Colonic mucosa (tissue), 4 donors: Measurements from ENCODE around the gene TEAD3. TPM values are rescaled to one million over a fixed set of nuclear protein-coding genes. Genes with fewer than 3 reads are reported as not detected.

Experiments used
- DNase-seq: peaks from one replicate; pipeline ENCODE4 v3.0.0-alpha.2; 2020
- H3K27ac ChIP-seq: fragments of 200-600 bp; one replicate; pipeline ENCODE4 v1.8.0; 2021
- H3K27me3 ChIP-seq: fragments of 200-600 bp; one replicate; pipeline ENCODE4 v1.8.0; 2021
- H3K36me3 ChIP-seq: fragments of 200-600 bp; one replicate; pipeline ENCODE4 v1.8.0; 2021
- H3K4me1 ChIP-seq: fragments of 200-600 bp; one replicate; pipeline ENCODE4 v1.8.0; 2021; ENCODE audit warnings: mild to moderate bottlenecking
- H3K4me3 ChIP-seq: fragments of 200-600 bp; one replicate; pipeline ENCODE4 v1.8.0; 2021
- H3K9ac ChIP-seq, 2 donors: one replicate each; pipeline ENCODE4 v1.7.0; 2013; ENCODE audit warnings: control low read depth in 2 of 2, low read depth in 2 of 2, low read length in 2 of 2
- H3K9me3 ChIP-seq: fragments of 200-600 bp; one replicate; pipeline ENCODE4 v1.8.0; 2021
- intact Hi-C: fragments of 100-400 bp; cut with DNase I; formaldehyde crosslinking; loops from one replicate; pipeline ENCODE4 v1.14.1; 2022
- total RNA-seq, 2 donors: library from RNA; stranded (reverse); fragmentation: NEBNext Ultra II Directional in 1 of 2; extraction: Animal tissue kit (Norgen Biotek cat#: 25700) in 1 of 2; gene quantifications; one replicate each; pipeline ENCODE4 v1.2.1, GENCODE V29; 2021
- TF ChIP-seq, protein P1 (sequence below): fragments of 200-600 bp; IDR thresholded peaks from one replicate; pipeline ENCODE4 v1.8.0; 2022; ENCODE audit warnings: antibody characterized with exemption, mild to moderate bottlenecking
- donor health status: healthy.
- donor health status: DM: no; HTN: no; CAD: no.
- donor health status: DM: no; HTN: no; CAD: no.

The TEAD3 gene
- total RNA-seq, 2 donors from 2014 or later: 24.5 to 38.4 TPM

GRCh38 chr6:35493307-35493983 is 3.4 kb downstream of the TEAD3 start:
- Histone ChIP-seq H3K9ac (peak overlapping the region in 1 of 2 donors; percentile 65), H3K4me3 (peak overlapping the region; percentile 11), H3K36me3 (no peaks in the 10 kb centered on the region), H3K27ac (peak overlapping the region; percentile 47), H3K4me1 (peaks cover 19% of the 10 kb centered on the region), H3K9me3 (no peaks in the 10 kb centered on the region), H3K27me3 (peaks cover 6% of the 10 kb centered on the region)
- intact Hi-C loops: no loop called here
- DNase-seq: no peak
- TF ChIP-seq, protein P1, sequence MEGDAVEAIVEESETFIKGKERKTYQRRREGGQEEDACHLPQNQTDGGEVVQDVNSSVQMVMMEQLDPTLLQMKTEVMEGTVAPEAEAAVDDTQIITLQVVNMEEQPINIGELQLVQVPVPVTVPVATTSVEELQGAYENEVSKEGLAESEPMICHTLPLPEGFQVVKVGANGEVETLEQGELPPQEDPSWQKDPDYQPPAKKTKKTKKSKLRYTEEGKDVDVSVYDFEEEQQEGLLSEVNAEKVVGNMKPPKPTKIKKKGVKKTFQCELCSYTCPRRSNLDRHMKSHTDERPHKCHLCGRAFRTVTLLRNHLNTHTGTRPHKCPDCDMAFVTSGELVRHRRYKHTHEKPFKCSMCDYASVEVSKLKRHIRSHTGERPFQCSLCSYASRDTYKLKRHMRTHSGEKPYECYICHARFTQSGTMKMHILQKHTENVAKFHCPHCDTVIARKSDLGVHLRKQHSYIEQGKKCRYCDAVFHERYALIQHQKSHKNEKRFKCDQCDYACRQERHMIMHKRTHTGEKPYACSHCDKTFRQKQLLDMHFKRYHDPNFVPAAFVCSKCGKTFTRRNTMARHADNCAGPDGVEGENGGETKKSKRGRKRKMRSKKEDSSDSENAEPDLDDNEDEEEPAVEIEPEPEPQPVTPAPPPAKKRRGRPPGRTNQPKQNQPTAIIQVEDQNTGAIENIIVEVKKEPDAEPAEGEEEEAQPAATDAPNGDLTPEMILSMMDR: no peak

- Histone ChIP-seq H3K27me3 (peaks cover 6% of the 10 kb centered on the region), H3K36me3 (no peaks in the 10 kb centered on the region), H3K9me3 (no peaks in the 10 kb centered on the region), H3K9ac (peak overlapping the region in 1 of 2 donors; percentile 65), H3K27ac (no peak overlapping the region), H3K4me1 (peaks cover 24% of the 10 kb centered on the region), H3K4me3 (no peak overlapping the region)
- TF ChIP-seq, protein P1: no peak
- intact Hi-C loops: no loop called here
- DNase-seq: no peak
Observed at GRCh38 chr6:35492974-35493284, 4.0 kb downstream of the TEAD3 start.

GRCh38 chr6:35492258-35492973 is 4.5 kb downstream of the TEAD3 start:
- intact Hi-C loops: no loop called here
- Histone ChIP-seq H3K4me1 (peaks cover 23% of the 10 kb centered on the region), H3K9ac (peak overlapping the region; percentile 41 to 53), H3K27ac (peak overlapping the region; percentile 34), H3K36me3 (no peaks in the 10 kb centered on the region), H3K27me3 (peaks cover 2% of the 10 kb centered on the region), H3K4me3 (no peak overlapping the region), H3K9me3 (no peaks in the 10 kb centered on the region)
- TF ChIP-seq, protein P1: no peak
- no peak for DNase-seq

DNA sequence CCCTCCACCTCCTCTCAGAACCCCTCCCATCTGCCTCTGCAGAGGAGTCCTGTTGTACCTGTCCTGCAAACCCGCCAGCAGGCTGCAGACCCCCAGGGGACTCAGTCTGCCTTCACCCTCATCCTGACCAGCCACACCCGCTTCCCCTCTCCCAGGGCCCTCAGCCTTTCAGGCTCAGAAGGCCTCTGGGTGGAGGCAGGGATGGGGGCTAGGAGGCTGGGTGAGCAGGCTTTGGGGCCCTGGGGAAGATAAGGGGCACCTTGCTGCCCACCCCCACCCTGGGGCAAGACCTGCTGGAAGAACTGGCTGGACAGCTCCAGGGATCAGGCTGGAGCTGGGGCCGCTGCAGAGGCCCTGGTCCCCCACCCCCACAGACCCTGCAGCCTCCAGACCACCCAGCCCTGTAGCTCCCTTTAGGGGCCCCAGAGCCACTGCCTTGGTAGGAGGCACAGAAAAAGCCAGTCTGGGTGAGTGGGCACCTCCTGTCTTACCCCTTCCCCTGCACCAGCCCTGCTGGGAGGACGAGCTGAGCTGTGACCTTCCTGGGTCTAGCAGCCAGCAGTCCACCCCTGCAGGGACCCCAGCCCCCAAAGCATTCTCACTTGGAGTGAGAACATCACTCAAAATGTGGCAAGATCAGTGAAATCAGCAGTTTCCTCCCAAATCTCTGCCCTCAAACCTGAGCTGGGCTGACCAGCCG is 5.2 kb downstream of the TEAD3 start:
- H3K27ac ChIP-seq: peak overlapping the region; percentile 34
- H3K4me1 ChIP-seq: peaks cover 30% of the 10 kb centered on the region
- H3K36me3 ChIP-seq: no peaks in the 10 kb centered on the region
- TF ChIP-seq, protein P1: no peak
- H3K9me3 ChIP-seq: no peaks in the 10 kb centered on the region
- DNase-seq: no peak
- H3K9ac ChIP-seq: peak overlapping the region; percentile 14 to 53
- intact Hi-C loops: no loop called here
- H3K4me3 ChIP-seq: no peak overlapping the region
- H3K27me3 ChIP-seq: no peaks in the 10 kb centered on the region

DNA sequence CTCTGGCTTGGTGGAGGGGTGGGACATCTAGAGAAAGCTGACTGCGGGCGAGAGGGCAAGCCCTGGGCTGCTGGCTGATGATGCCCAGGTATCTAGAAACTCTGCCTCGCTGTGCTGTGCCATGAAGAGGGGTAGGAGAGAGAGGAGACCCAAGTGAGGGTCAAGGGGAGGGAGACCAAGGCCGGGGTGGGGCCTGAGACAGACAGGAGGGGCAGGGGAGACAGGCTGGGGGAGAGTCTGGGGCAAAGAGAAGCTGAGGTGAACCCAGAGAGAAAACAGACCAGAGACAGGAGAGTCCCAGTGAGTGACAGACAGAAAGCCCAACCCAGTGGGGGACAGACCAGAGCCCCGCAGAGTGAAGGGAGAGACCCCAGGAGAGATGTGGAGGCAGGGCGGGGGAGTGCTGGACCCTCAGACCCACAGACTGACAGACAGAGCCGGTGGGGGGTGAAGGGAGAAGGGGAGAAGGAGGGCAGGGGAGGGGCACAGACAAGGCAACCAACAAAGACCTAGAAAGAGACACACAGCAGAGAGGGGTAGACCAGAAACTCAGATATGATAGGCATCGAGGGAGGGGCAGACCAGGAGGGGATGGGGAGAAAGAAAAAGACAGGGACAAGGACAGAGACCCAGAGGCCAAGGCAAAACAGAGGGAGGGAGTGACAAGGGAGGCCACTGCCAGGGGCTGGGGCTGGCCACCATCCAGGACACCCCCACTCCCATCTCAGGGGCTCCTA is 5.9 kb downstream of the TEAD3 start:
- peaks cover 37% of the 10 kb centered on the region for H3K4me1 ChIP-seq
- H3K4me3 ChIP-seq: no peak overlapping the region
- intact Hi-C loops: no loop called here
- DNase-seq: no peak
- H3K9me3 ChIP-seq: no peaks in the 10 kb centered on the region
- no peaks in the 10 kb centered on the region for H3K27me3 ChIP-seq
- TF ChIP-seq, protein P1: no peak
- no peaks in the 10 kb centered on the region for H3K36me3 ChIP-seq
- H3K27ac ChIP-seq: peak overlapping the region; percentile 65
- H3K9ac ChIP-seq: peak overlapping the region; percentile 13 to 34
